Fibroblast of the aortic adventitia (primary cell): ENCODE data around the gene DPP3. TPM values are rescaled to one million over a fixed set of nuclear protein-coding genes. Genes with fewer than 3 reads are reported as not detected.
"Not testable (repeated sequence)": the region's sequence is repeated elsewhere in the genome, so short reads cannot be mapped to it uniquely, and the experiment has no call there.

Source experiments
- DNase-seq: peaks from one replicate; pipeline ENCODE4 v3.0.0-alpha.2; 2010; ENCODE audit warnings: low read depth
- H3K4me3 ChIP-seq: 2 replicates; pipeline ENCODE4 v1.5.1; 2011; ENCODE audit warnings: low read depth, mild to moderate bottlenecking, control low read depth, low read length, moderate library complexity
- total RNA-seq: library from RNA; depleted of rRNA; stranded (reverse); fragments of >200 nt; gene quantifications from 2 replicates; pipeline ENCODE4 v1.2.3, GENCODE V29; 2012; ENCODE audit warnings: low replicate concordance
- TF ChIP-seq, protein P1 (sequence below): IDR thresholded peaks from 2 replicates; pipeline ENCODE4 v1.5.1; 2011; ENCODE audit warnings: mild to moderate bottlenecking, low read length, control low read depth, inconsistent platforms; ENCODE audit not compliant: insufficient read depth

DPP3 gene
- total RNA-seq, 1 donor = 31.7 TPM

DNA sequence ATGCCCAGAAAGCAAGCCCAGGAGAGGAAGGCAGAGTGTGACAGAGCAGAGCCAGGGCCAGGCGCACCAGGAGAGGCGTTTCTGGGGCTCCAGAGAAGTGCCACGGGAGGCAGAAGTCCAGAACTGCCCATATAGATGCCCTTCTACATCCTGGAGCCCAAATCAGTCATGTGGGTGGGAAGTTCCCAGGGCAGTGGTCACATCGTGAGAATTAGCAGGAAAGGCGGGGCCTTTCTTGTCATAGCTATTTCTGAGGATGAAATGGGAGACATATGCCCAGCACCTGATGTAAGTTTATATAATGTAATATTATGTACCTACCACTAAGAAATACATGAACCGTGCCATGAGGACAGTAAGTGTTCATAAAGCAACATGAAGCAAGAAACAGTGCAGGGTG, 52.5 kb downstream of the DPP3 start:
- TF ChIP-seq, protein P1, sequence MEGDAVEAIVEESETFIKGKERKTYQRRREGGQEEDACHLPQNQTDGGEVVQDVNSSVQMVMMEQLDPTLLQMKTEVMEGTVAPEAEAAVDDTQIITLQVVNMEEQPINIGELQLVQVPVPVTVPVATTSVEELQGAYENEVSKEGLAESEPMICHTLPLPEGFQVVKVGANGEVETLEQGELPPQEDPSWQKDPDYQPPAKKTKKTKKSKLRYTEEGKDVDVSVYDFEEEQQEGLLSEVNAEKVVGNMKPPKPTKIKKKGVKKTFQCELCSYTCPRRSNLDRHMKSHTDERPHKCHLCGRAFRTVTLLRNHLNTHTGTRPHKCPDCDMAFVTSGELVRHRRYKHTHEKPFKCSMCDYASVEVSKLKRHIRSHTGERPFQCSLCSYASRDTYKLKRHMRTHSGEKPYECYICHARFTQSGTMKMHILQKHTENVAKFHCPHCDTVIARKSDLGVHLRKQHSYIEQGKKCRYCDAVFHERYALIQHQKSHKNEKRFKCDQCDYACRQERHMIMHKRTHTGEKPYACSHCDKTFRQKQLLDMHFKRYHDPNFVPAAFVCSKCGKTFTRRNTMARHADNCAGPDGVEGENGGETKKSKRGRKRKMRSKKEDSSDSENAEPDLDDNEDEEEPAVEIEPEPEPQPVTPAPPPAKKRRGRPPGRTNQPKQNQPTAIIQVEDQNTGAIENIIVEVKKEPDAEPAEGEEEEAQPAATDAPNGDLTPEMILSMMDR = no peak
- H3K4me3 ChIP-seq = no peak overlapping the region
- DNase-seq = no peak

- TF ChIP-seq, protein P1 = no peak
- DNase-seq = no peak
- no peak overlapping the region for H3K4me3 ChIP-seq
Observed at GRCh38 chr11:66539170-66539869, 59.1 kb downstream of the DPP3 start.

- TF ChIP-seq, protein P1 = no peak
- no peak for DNase-seq
- no peak overlapping the region for H3K4me3 ChIP-seq
Observed at GRCh38 chr11:66539870-66540213, 59.6 kb downstream of the DPP3 start.

GRCh38 chr11:66540598-66540997, 60.4 kb downstream of the DPP3 start:
- DNase-seq, H3K4me3 ChIP-seq: not testable (repeated sequence)

DNA sequence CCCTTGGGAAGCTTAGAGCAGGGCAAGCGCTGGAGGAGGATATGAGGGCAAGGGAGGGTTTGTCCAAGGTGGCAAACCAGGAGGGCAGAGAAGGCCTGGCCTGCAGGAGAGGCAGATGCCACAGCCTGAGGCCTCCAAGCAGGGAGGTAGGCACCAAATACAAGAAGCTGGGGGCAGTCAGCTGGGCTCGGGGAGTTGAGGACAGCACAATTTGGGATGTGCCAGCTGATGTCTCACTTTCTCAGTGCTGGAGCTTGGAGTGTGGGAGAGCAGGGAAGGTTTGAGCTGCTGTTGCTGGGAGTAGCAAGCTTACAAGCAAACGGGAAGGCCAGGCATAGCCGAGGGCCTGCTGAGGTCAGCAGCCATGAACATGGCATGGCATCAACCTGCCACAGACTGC, 61.7 kb downstream of the DPP3 start:
- TF ChIP-seq, protein P1 = no peak
- no peak overlapping the region for H3K4me3 ChIP-seq
- DNase-seq = no peak

DNA sequence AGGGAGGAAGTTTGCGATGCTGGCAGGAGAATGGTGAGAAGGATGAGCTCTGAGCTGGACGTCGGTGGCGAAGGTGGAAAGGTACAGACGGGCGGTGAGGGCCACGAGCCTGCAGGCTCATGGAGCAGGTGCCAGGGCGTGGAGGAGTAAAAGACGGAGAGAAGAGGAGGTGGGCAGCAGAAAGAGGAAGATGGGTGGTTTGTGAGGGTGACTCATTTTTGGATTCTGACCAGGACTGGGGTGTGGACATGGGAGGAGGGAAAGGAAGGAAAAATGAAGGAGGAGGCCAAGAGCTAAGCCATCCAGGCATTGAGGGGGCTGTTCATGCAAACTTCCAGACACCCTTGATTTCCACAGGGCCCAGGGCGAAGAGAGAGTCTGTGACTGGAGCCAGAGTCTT, 62.1 kb downstream of the DPP3 start:
- no peak overlapping the region for H3K4me3 ChIP-seq
- peak; percentile 57 for DNase-seq
- TF ChIP-seq, protein P1 = no peak

DNA sequence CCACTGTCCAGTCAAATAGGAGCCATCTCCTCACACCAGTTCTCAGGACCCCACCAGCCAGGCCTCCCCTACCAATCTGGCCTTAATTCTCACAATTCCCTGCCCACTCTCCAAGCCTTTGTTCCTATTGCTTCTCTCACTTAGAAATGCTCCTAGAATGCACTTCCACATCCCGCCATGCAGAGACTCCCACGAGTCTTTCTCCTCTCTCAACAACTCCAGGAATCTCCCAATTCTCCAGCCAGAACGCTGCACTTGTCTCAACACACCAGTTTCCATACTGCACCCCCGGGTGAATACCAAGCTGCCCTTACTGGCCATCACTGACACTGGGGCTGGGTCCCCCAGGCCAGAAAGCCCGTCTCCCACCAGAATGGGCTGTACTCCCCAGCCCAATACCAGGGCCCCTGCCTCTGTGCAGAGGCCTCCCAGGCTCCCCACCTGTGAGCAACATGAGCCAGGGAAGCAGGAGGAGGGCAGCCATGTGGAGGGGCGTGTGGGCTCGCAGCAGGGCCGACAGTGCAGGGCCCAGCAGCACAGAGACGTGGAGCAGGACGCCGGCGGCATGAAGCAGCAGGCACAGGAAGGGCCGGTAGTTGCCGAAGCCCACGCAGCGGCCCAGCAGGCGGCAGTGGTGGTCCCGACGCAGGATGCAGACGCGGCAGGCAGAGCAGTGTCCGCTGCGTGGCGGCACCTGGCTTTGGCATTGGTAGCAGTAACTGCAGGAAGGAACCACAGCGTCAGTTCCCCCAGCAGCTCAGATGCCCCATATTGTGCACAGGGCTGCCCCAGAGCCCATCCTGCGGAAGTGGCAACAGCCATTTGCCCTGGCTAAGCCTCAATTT, 63.3 kb downstream of the DPP3 start:
- DNase-seq = peak; percentile 29

GRCh38 chr11:66544952-66545351, 64.7 kb downstream of the DPP3 start:
- not testable (repeated sequence) for DNase-seq
- peak overlapping the region; percentile 78 for H3K4me3 ChIP-seq

More for the DNA sequence above, 63.3 kb downstream of the DPP3 start:
- TF ChIP-seq, protein P1 = peak; percentile 64
- H3K4me3 ChIP-seq = peak overlapping the region; percentile 28
